Left ventricle myocardium superior (tissue), 1 donor: ENCODE results near the gene AHNAK. TPM values are rescaled to one million over a fixed set of nuclear protein-coding genes. Genes with fewer than 3 reads are reported as not detected.

Experiments used
- ATAC-seq: fragments of 200-7000 bp; cut with Tn5 transposase; one replicate; pipeline ENCODE4 v1.9.1; 2020; ENCODE audit warnings: mild to moderate bottlenecking, moderate library complexity
- DNase-seq: peaks from one replicate; pipeline ENCODE4 v3.0.0-alpha.2; 2020
- intact Hi-C: fragments of 100-400 bp; cut with micrococcal nuclease; formaldehyde crosslinking; loops from one replicate; pipeline ENCODE4 v1.11.0; 2022
- total RNA-seq: library from RNA; stranded (reverse); fragmentation: NEBNext Ultra II Directional; extraction: Animal tissue kit (Norgen Biotek cat#: 25700); gene quantifications from one replicate; pipeline ENCODE4 v1.2.1, GENCODE V29; 2021
- donor health status: DM: no; HTN: yes; CAD: no; lungs with severe emphysema.

Gene AHNAK
- total RNA-seq, 1 donor from 2014 or later = 354 TPM

- ATAC-seq = no peak
- intact Hi-C loops = loop anchor here (10.0 kb wide), 1 partner anchor 114 kb away; the partner anchor contains the start of gene AHNAK
- no peak for DNase-seq
Measured at GRCh38 chr11:62430425-62430824, 116.2 kb downstream of the AHNAK start.

- intact Hi-C loops = no loop called here
Measured at GRCh38 chr11:62428871-62429560, 117.6 kb downstream of the AHNAK start.

DNA sequence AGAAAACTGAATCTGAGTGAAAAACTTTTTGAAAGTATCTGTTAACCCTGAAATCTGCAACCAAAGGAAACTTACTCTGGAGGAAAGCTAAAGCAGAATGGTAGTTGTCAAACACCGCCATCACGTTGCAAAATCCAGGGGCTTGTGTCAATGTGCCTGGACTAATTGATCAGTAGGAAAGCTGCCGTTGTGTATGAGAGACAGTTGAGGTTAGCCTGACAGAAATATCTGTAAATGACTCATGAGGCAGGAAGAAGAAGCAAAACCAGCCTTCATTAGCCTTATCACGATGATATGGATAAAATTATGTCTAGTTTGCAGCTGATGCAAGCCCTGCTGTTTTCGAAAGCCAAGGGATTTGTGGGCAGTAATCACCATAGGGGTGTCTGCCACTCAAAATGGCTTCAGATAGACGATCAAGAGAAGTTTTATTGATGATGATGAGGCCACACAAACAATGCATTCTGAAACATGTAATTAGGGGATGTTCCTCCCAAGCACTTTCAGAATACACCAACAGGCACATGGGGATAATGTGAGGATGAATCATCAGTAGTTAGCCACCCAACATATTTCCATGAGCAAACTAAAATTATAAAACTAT is 118.9 kb downstream of the AHNAK start:
- ATAC-seq (no peak), DNase-seq (no peak)
- intact Hi-C loops = no loop called here

More at GRCh38 chr11:62428871-62429560, 117.6 kb downstream of the AHNAK start:
- no peak for DNase-seq
- no peak for ATAC-seq

DNA sequence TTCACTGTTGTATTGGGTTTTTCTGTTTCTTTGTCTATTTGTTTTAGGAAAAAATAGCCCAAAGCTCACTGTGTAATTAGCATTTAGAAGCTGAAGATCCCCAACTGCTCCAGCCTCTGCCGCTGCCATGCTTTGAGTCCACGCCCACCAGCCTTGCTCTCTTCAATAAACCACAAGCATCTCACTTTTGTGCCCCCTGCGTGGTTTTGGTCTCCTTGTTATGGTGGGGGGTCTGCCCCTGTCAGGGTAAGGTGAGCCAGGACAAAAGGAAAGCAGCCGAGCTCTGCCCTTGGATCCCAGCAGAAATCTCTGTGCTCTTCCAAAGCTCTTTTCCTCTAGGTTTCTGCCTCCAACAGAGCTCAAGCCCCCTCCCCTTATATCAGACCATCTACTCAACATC is 123.6 kb downstream of the AHNAK start:
- intact Hi-C loops = no loop called here
- ATAC-seq (no peak), DNase-seq (no peak)

DNA sequence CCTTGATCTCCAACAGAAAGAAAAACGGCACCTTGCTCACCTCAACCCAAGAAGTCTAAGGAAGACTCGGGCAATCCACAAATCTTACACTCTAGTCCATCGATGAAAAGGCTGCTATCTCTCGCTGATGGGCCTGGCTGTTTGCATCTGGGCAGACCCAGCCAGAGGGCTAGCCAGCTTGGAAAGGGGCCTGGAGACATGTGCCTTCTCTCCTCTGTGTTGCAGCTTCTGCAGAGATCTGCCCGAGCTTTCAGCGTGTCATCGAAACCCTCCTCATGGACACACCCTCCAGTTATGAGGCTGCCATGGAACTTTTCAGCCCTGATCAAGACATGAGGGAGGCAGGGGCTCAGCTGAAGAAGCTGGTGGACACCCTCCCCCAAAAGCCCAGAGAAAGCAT is 124.6 kb downstream of the AHNAK start:
- intact Hi-C loops = no loop called here
- no peak for ATAC-seq
- DNase-seq = no peak

DNA sequence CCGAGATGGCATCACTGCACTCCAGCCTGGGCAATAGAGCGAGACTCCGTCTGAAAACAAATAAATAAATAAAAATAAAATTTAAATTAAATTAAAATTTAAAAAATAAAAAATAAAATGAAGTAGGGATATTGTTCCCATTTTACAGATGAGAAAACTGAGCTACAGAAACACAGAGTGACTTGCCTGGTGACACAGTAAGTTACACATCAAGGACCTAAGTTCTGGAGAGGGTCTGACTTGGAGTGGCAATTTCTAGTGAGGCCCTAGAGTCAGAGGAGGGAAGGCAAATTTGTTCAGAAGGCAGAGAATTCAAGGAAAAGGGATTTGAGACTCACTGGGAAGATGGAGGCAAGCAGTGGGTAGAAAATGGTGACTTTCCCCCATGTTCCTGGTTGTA is 125.7 kb downstream of the AHNAK start:
- no peak for ATAC-seq
- DNase-seq = no peak
- intact Hi-C loops = no loop called here

- ATAC-seq (no peak), DNase-seq (no peak)
- intact Hi-C loops = no loop called here
Measured at GRCh38 chr11:62419943-62420342, 126.7 kb downstream of the AHNAK start.

DNA sequence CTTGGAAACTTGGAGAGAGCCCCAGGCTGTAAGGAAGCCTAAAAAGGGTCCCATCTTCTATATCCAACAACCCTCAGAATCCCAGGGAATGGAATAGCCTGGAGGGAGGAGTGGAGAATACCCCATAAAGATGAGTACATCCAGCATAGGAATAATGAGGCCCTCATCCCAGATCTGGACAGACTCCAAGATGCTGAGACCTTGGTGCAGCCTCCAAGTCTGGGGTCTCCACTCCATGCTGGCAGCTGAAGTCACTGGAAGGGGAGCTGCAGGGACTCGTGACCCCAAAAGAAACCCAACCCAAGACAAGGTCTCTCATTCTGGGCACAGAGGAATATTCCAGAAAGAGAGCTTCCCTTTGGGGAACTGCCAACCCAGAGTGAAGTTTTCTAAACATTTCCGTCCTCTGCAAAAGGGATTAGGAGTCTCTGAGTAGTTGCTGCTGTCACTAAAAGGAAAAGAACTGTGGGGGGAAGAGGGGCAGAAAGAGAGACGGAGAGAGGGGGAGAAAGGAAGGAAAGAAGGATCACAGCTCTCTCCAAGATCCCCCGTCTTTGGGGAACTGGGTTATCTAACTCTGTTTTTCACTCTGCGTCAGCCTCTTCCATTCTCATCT is 127.2 kb downstream of the AHNAK start:
- ATAC-seq = peak; percentile 43
- intact Hi-C loops = no loop called here

GRCh38 chr11:62418733-62419132 is 127.9 kb downstream of the AHNAK start, which contains the start of gene SCGB1A1:
SCGB1A1 (plus strand) TSS chr11:62419033; CDS start chr11:62419096, 63 bp downstream.
- ATAC-seq (no peak), DNase-seq (no peak)
- intact Hi-C loops = no loop called here

More for the DNA sequence above, 127.2 kb downstream of the AHNAK start:
- no peak for DNase-seq

- no peak for ATAC-seq
- intact Hi-C loops = no loop called here
- no peak for DNase-seq
Measured at GRCh38 chr11:62418136-62418535, 128.5 kb downstream of the AHNAK start.

DNA sequence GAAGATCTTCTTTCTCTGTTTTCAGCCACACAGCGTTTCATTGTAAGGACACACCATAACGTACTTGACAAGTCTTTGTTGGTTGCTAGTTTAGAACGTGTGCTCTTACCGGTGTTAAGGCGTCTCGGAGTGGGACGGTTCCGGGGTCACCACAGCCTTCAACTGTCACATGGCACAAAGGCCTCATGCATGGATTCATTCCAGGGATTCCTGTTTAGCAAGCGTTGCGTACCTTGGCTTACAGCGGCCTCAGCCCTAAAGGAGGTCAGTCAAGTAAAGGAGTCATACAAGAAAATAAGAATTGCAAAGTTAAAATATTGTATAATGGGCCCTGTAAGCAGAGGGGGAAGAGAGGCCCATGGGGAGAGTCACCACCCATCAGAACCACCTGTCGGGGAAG is 130.0 kb downstream of the AHNAK start:
- DNase-seq (no peak), ATAC-seq (no peak)
- intact Hi-C loops = no loop called here

GRCh38 chr11:62413060-62413696 is 133.4 kb downstream of the AHNAK start:
- no peak for DNase-seq
- intact Hi-C loops = no loop called here
- no peak for ATAC-seq

DNA sequence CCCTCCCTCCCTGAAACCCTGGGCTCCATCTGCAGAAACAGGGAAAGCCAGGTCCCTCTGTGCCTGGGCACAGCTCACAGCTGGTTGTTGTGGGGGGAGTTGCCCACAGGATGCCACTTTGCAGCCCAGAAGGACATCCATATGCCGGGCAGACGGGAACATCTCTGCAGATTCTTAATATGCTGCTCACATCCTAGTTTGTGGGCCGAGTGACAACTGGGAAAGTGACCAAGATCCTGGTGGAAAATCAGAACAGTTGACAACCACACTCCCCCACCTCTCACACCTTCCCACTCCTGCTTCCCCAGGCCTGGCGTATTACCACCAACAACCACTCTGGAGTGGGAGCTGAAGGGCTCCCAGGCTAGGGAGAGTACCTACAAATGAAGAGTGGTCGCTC is 135.1 kb downstream of the AHNAK start:
- intact Hi-C loops = no loop called here
- no peak for DNase-seq
- ATAC-seq = no peak

DNA sequence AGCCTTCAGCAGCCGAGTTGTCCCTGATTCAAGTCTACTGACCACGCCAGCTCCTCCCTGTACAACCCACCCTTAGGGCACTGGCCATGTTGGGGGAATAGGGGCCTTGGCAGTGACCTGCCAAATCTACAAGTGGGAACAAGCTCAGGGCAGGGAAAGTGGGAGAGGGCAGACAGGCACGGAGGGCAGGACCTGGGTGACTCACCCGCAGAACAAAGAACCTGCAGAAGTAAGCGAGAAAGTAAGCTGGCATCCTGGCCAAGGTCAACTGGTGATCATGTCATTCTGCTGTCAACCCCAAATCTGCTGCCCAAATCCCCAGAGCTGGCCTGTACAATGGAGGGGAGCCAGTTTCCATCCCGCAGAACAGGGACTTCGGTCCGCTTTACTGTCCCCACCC is 135.6 kb downstream of the AHNAK start:
- DNase-seq (no peak), ATAC-seq (no peak)
- intact Hi-C loops = no loop called here

DNA sequence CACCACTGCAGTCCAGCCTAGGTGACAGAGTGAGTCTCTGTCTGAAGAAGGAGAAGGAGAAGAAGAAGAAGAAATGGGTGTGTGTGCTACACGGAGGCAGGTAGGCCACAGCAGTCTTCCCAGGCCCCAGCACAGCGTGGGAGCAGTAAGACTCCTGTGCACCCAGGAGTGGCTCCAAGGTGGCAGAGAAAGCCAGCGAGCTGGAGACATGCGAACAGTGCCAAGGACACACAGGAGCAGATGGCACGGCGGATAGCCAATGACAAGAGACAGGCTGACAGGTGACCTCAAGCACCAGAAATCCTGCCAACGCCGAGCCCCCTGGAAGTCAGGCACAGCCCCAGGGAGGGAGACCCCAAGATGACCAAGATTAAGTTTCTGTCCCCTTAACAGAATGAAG is 136.8 kb downstream of the AHNAK start:
- intact Hi-C loops = no loop called here
- ATAC-seq (no peak), DNase-seq (no peak)

GRCh38 chr11:62406034-62406433 is 140.6 kb downstream of the AHNAK start:
- intact Hi-C loops = no loop called here
- DNase-seq (no peak), ATAC-seq (no peak)

DNA sequence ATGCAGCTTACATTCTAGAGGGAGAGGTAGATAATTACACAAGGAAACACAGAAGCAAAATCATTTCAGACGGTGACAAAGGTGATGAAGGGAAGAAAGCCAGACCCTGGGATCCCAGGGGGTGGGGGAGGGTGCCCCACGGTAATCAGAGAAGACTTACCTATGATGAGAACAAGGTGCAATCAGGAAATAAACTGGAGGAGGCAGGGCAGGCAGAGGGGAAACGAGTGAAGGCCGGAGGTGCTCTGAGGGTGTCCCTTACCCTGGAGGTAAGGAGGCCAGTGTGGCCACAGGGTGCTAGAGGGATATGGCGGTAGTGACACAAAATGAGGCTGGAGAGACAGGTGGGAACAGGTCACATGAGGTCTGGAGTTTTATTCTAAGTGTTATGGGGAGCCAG is 141.7 kb downstream of the AHNAK start:
- no peak for ATAC-seq
- intact Hi-C loops = no loop called here
- no peak for DNase-seq

DNA sequence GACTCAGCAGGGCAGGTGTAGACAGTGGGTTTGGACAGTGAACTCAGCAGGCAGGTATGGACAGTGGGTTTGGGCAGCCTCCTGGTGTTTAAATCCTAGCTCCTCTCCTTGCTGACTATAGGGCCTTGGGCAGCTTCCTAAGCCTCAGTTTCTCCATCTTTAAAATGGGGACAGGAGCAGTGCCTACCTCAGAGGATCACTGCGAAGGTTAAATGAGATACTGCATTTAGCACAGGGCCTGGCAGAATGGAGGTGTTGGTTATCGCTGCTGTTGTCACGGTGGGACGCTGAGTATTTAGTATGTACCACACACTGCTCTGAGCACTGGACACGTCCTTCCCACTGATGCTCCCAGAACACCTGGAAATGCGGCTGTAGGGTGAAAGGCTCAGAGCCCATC is 142.2 kb downstream of the AHNAK start:
- DNase-seq = no peak
- intact Hi-C loops = no loop called here
- ATAC-seq = no peak

DNA sequence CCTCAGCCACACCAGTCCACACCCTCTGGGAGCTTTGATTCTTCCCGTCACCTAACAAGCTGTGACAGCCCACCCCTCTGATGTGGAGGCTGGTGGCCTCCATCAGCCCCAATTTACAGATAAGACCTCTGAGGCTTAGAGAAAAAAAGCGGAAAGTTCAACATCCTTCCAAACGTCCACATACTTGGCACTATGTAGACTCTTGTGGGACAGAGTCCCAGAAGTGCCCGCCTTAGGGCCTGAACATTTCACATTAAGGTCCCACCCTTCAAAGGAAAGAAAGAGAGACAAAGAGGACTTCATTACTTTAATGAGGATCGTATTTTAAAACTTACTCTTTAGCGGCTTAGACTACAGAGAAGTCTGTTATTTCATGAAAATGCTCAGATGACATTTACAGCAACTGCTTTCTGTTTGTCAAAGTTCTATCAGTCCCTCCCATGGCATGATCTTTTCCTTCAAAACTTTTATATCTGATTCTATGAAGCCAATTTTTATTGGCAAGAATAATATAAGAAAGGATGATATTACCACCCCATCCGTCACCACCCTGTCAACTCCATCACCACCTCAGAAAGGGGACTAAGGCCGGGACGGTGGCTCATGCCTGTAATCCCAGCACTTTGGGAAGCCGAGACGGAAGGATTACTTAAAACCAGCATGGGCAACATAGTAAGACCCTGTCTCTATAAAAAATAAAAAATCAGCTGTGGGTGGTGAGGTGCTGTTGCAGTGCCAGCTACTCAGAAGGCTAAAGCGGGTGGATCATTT is 143.5 kb downstream of the AHNAK start:
- no peak for DNase-seq
- intact Hi-C loops = no loop called here
- no peak for ATAC-seq
